HepG2 (cell line): ENCODE measurements around the gene YBX2. TPM values are rescaled to one million over a fixed set of nuclear protein-coding genes. Genes with fewer than 3 reads are reported as not detected.
A peak's percentile ranks its signal among the peaks of the same experiment; 100 is the strongest.

Experiments
- ATAC-seq: fragments of 200-7000 bp; cut with Tn5 transposase; 3 replicates; pipeline ENCODE4 v1.9.1; 2020; ENCODE audit warnings: mild to moderate bottlenecking, moderate library complexity
- BruUV-seq: library from RNA; stranded (reverse); fragments of 400-500 nt; replicated peaks from 2 replicates; lab custom pipeline; 2021; lab: Mats Ljungman, UMichigan
- CTCF ChIA-PET: fragments of 300-600 bp; formaldehyde crosslinking; extraction: SDS; loops from one replicate; lab custom pipeline; 2021; ENCODE audit warnings: low total read pairs, inconsistent platforms, low intra/inter-chr PET ratio; lab: Yijun Ruan, JAX
- POLR2A ChIA-PET: fragments of 350-600 bp; sonication (Branson Sonifier 250); formaldehyde crosslinking; loops from one replicate; lab custom pipeline; 2020; ENCODE audit warnings: antibody characterized with exemption, inconsistent platforms; lab: Yijun Ruan, JAX
- DNase-seq: peaks from one replicate; pipeline ENCODE4 v3.0.0-alpha.2; 2015; ENCODE audit warnings: low spot score
- FAIRE-seq: peaks from 3 replicates; lab custom pipeline; 2011; peaks lifted over from hg19 to GRCh38; lab: Jason Lieb, UNC
- H2AFZ ChIP-seq: one replicate; pipeline ENCODE4 v1.6.1; 2011; ENCODE audit warnings: low read length, inconsistent platforms
- H3K27ac ChIP-seq: fragments of 300-600 bp; 3 replicates; pipeline ENCODE4 v1.8.0; 2011; ENCODE audit warnings: mixed run types, mild to moderate bottlenecking, mixed read lengths, low read length, inconsistent platforms; ENCODE audit not compliant: insufficient read depth; ENCODE audit errors: extremely low read length
- H3K27me3 ChIP-seq, 2 experiments: fragments of 200-600 bp in 1 of 2; 2 replicates in 1 of 2; 3 replicates in 1 of 2; pipeline versions ENCODE4 v1.6.0 to v1.8.0; 2011; ENCODE audit warnings: low read length in 2 of 2, mild to moderate bottlenecking in 2 of 2, moderate library complexity in 2 of 2, inconsistent platforms in 1 of 2; ENCODE audit not compliant: insufficient read depth in 2 of 2, control insufficient read depth in 1 of 2
- H3K36me3 ChIP-seq, 2 experiments: fragments of 200-600 bp in 1 of 2; replicated peaks in 1 of 2; 2 replicates in 1 of 2; 3 replicates in 1 of 2; pipeline versions ENCODE4 v1.5.1 to v1.8.0; 2011; ENCODE audit warnings: low read length in 2 of 2, inconsistent platforms in 1 of 2; ENCODE audit not compliant: insufficient read depth in 2 of 2, control insufficient read depth in 1 of 2
- H3K4me1 ChIP-seq: 2 replicates; pipeline ENCODE4 v1.5.1; 2012; ENCODE audit warnings: low read length, inconsistent platforms; ENCODE audit not compliant: insufficient read depth
- H3K4me2 ChIP-seq: 2 replicates; pipeline ENCODE4 v1.6.0; 2011; ENCODE audit warnings: low read depth, low read length, inconsistent platforms
- H3K4me3 ChIP-seq, 3 experiments: fragments of 200-600 bp in 1 of 3; sonication (generic), shearing (Covaris generic) in 1 of 3; replicated peaks in 1 of 3; 2 replicates each; pipeline ENCODE4 v1.5.1; 2011 to 2016; ENCODE audit warnings: low read length in 3 of 3, inconsistent platforms in 2 of 3, low read depth in 2 of 3, mild to moderate bottlenecking in 2 of 3, control low read depth in 1 of 3, mixed read lengths in 1 of 3; ENCODE audit not compliant: insufficient read depth in 1 of 3
- H3K79me2 ChIP-seq: one replicate; pipeline ENCODE4 v1.6.1; 2011; ENCODE audit warnings: low read length, inconsistent platforms; ENCODE audit not compliant: insufficient read depth
- H3K9ac ChIP-seq: 2 replicates; pipeline ENCODE4 v1.6.0; 2011; ENCODE audit warnings: mild to moderate bottlenecking, low read depth, low read length, inconsistent platforms; ENCODE audit not compliant: insufficient read depth
- H3K9me3 ChIP-seq: 2 replicates; pipeline ENCODE4 v1.5.1; 2012; ENCODE audit warnings: mild to moderate bottlenecking, low read length
- H4K20me1 ChIP-seq: 2 replicates; pipeline ENCODE4 v1.6.0; 2011; ENCODE audit warnings: inconsistent platforms, mild to moderate bottlenecking, low read length, moderate library complexity; ENCODE audit not compliant: insufficient read depth
- CREB1 ChIP-seq, 2 experiments: fragments of 450-650 bp in 1 of 2; IDR thresholded peaks; 2 replicates each; pipeline ENCODE4 v1.6.1; 2016 to 2017; ENCODE audit warnings: control low read depth in 1 of 2, mild to moderate bottlenecking in 1 of 2, missing compliant biosample characterization in 1 of 2, missing genetic modification characterization in 1 of 2
- GATA4 ChIP-seq: sonication (generic); IDR thresholded peaks from 2 replicates; pipeline ENCODE4 v1.6.1; 2016; ENCODE audit warnings: antibody characterized with exemption, low read depth, borderline replicate concordance
- NR2F6 ChIP-seq, 2 experiments: IDR thresholded peaks; 2 replicates each; pipeline ENCODE4 v1.6.1; 2016; ENCODE audit warnings: antibody characterized with exemption in 1 of 2, mild to moderate bottlenecking in 1 of 2
- RBFOX2 ChIP-seq: fragments of 200-400 bp; formaldehyde crosslinking; IDR thresholded peaks from 2 replicates; pipeline ENCODE4 v1.6.1; 2017; ENCODE audit warnings: low read depth, mild to moderate bottlenecking, low read length
- RBM22 ChIP-seq: fragments of 200-400 bp; formaldehyde crosslinking; optimal IDR thresholded peaks from 2 replicates; pipeline ENCODE3; 2017; ENCODE audit warnings: mild to moderate bottlenecking, low read length, moderate library complexity
- SRY ChIP-seq: sonication (generic); formaldehyde crosslinking; IDR thresholded peaks from 2 replicates; pipeline ENCODE4 v1.8.0; 2022; ENCODE audit warnings: mild to moderate bottlenecking, missing genetic modification reagents
- TGIF2 ChIP-seq: IDR thresholded peaks from 2 replicates; pipeline ENCODE4 v1.6.1; 2016; ENCODE audit warnings: control low read depth, missing compliant biosample characterization
- WGBS: methylation state at CpG from one replicate; pipeline ENCODE4 v1.1.6; 2017; ENCODE audit warnings: low lambda C conversion rate; 5-methylcytosine and 5-hydroxymethylcytosine counted together
- in situ Hi-C: cut with HindIII; loops from 2 replicates; pipeline ENCODE4 v1.10.0; 2017; ENCODE audit warnings: low pct_unique_long_range_greater_than_20kb; ENCODE audit not compliant: extremely low pct_ligation_motif_present
- intact Hi-C: fragments of 100-400 bp; cut with micrococcal nuclease; formaldehyde crosslinking; loops from one replicate; pipeline ENCODE4 v1.10.0; 2022; ENCODE audit not compliant: unreplicated experiment
- polyA plus RNA-seq, 8 experiments: library from polyadenylated mRNA; depleted of rRNA in 3 of 8; stranded (reverse) in 7 of 8; unstranded in 1 of 8; fragments of >200 nt; fragmentation: Illumina TruSeq in 4 of 8; extraction: Trizol in 4 of 8; gene quantifications; 2 replicates each; pipeline versions ENCODE4 v1.2.1 to v1.2.3, GENCODE V29; 2011 to 2016; ENCODE audit warnings: low read depth in 4 of 8, missing spikeins in 1 of 8, mixed read lengths in 1 of 8; ENCODE audit not compliant: insufficient read depth in 1 of 8
- total RNA-seq, 5 experiments: library from RNA; depleted of rRNA; stranded (reverse); fragments of >200 nt; fragmentation: Illumina TruSeq; extraction: Trizol; gene quantifications; 2 replicates each; pipeline ENCODE4 v1.2.3, GENCODE V29; 2016; ENCODE audit warnings: low read depth in 1 of 5
- TF ChIP-seq, protein P1 (sequence below): sonication (generic); formaldehyde crosslinking; IDR thresholded peaks from 2 replicates; pipeline ENCODE4 v1.5.0; 2020; ENCODE audit warnings: mild to moderate bottlenecking, missing genetic modification reagents

Gene YBX2
- total and polyA plus RNA-seq, 2 of the 13 experiments (the other 11 are each of a cell fraction or from before 2014, with no cell fraction given), result 0.12 to 0.22 TPM

GRCh38 chr17:7313890-7314718 lies 19.7 kb upstream of the YBX2 start:
- H3K27me3 ChIP-seq, result no peaks in the 10 kb centered on the region
- WGBS, result 34% methylated on average over 7 of the region's 9 CpGs
- H3K79me2 ChIP-seq, result peaks cover 36% of the 10 kb centered on the region
- peak overlapping the region; percentile 82 to 89 (median 82); a peak in 5 of 6 replicates for H3K4me3 ChIP-seq
- peak overlapping the region; percentile 75 for H3K9ac ChIP-seq
- CTCF ChIA-PET, result interaction anchor here (0.7 kb wide), 1 partner anchor 33 kb away, joined by 3 read pairs; the partner anchor contains the start of gene SLC2A4
- peak; percentile 47 for FAIRE-seq
- DNase-seq, result no peak
- H4K20me1 ChIP-seq, result peaks cover 43% of the 10 kb centered on the region
- intact Hi-C loops, result no loop called here
- peak; percentile 16 for ATAC-seq
- peak overlapping the region; percentile 60 for H3K27ac ChIP-seq
- in situ Hi-C loops, result no loop called here
- no peaks in the 10 kb centered on the region for H3K9me3 ChIP-seq
- BruUV-seq, result TSS peak; percentile 79
- no peak overlapping the region for H2AFZ ChIP-seq
- H3K4me2 ChIP-seq, result peak overlapping the region; percentile 69
- peaks cover 24 to 60% of the 10 kb centered on the region in 2 experiments for H3K36me3 ChIP-seq
- no peak for TF ChIP-seq CREB1 (IDR thresholded peaks at IDR 0.05)
- TF ChIP-seq CREB1 (CRISPR knock-in tag; IDR thresholded peaks at IDR 0.05), result peak; percentile 17; the same call in 1 of the 2 replicates
- 0 out of 2 replicates have a peak, but pooled peaks have one; percentile 38 for TF ChIP-seq TGIF2 (CRISPR knock-in tag)
- TF ChIP-seq RBM22, result peak; percentile 47
- 0 out of 2 replicates have a peak, but pooled peaks have one; percentile 13 for TF ChIP-seq SRY
- TF ChIP-seq, protein P1, sequence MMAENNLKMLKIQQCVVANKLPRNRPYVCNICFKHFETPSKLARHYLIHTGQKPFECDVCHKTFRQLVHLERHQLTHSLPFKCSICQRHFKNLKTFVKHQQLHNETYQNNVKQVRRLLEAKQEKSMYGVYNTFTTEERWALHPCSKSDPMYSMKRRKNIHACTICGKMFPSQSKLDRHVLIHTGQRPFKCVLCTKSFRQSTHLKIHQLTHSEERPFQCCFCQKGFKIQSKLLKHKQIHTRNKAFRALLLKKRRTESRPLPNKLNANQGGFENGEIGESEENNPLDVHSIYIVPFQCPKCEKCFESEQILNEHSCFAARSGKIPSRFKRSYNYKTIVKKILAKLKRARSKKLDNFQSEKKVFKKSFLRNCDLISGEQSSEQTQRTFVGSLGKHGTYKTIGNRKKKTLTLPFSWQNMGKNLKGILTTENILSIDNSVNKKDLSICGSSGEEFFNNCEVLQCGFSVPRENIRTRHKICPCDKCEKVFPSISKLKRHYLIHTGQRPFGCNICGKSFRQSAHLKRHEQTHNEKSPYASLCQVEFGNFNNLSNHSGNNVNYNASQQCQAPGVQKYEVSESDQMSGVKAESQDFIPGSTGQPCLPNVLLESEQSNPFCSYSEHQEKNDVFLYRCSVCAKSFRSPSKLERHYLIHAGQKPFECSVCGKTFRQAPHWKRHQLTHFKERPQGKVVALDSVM (CRISPR knock-in tag), result 0 out of 2 replicates have a peak, but pooled peaks have one; percentile 15
- TF ChIP-seq GATA4, result no peak
- peak; percentile 54 for TF ChIP-seq RBFOX2
- no peak for TF ChIP-seq NR2F6 (IDR thresholded peaks at IDR 0.05)
- no peak for TF ChIP-seq NR2F6 (CRISPR knock-in tag; IDR thresholded peaks at IDR 0.05)
- POLR2A ChIA-PET, result interaction anchor here (0.7 to 5.8 kb wide), 13 partner anchors 15 to 268 kb away, joined by 3 to 47 read pairs (median 4); partner anchors contain the start of genes ACADVL, ACAP1, DLG4 and GABARAP
- peaks cover 49% of the 10 kb centered on the region for H3K4me1 ChIP-seq
